ENCODE results near the gene RPL19.
"Not testable (repeated sequence)": the region's sequence is repeated elsewhere in the genome, so short reads cannot be mapped to it uniquely, and the experiment has no call there.

Gene RPL19

GRCh38 chr17:39236450-39236927 is 36.4 kb downstream of the RPL19 start:
- no peak for DNase-seq (ENCODE audit: low read depth, low spot score)
- H3K4me3 ChIP-seq (ENCODE audit: low read length): no peak overlapping the region

GRCh38 chr17:39236981-39237441 is 36.9 kb downstream of the RPL19 start:
- no peak overlapping the region for H3K4me3 ChIP-seq (ENCODE audit: low read length)
- DNase-seq (ENCODE audit: low read depth, low spot score): no peak

DNA sequence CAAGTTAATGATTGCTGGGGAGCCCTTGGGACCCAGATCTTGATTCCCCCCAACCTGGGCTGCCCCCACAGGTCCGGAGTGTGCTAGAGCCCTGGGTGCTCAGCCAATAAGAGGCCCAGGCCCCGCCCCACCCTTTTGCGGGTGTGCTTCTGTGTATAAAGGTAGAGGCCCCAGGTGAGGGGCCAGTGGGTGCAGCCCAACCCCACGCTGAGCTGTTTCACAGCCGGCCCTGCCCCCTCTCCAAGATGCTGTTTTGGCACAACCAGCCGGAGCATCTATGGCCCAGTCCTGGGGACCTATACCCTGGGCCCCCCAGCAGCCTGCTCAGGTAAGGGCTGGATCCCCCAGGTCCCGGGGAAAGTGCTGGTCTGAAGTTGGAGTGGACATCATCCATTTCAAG is 37.5 kb downstream of the RPL19 start:
- no peak overlapping the region for H3K4me3 ChIP-seq (ENCODE audit: low read length)
- no peak for DNase-seq (ENCODE audit: low read depth, low spot score)

DNA sequence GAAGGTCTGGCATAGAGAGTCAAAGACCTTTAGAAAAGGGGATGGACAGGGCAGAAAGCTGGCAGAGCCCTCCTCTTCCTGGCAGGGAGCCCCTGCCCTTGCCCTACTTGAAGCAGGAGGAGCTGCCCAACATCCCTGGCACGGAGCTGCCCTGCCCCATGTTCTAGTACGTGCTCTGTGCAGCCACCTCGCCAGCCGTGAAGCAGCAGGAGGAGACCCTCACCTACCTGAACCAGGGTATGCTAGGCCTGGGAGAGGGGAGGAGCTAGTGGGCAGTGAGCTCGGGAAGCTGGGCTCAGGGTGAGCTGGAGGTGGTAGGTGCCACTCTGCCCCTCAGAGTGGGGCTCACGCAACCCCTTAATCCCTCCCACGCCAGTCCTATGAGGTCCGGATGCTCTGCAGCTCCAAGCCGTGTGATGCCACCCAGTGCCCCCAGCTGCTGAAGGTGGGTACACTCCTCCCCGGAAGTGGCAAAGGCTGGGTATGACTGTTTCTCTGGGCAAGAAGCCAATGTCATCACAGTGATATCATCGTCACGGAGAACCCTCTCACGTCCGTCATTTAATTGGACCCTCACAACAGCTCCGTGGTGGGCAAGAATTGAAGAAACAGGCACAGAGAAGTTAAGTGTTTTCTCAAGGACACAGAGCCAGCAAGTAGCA is 38.4 kb downstream of the RPL19 start:
- peak; percentile 85 for DNase-seq (ENCODE audit: low read depth, low spot score)
- peak overlapping the region; percentile 24 for H3K4me3 ChIP-seq (ENCODE audit: low read length)

DNA sequence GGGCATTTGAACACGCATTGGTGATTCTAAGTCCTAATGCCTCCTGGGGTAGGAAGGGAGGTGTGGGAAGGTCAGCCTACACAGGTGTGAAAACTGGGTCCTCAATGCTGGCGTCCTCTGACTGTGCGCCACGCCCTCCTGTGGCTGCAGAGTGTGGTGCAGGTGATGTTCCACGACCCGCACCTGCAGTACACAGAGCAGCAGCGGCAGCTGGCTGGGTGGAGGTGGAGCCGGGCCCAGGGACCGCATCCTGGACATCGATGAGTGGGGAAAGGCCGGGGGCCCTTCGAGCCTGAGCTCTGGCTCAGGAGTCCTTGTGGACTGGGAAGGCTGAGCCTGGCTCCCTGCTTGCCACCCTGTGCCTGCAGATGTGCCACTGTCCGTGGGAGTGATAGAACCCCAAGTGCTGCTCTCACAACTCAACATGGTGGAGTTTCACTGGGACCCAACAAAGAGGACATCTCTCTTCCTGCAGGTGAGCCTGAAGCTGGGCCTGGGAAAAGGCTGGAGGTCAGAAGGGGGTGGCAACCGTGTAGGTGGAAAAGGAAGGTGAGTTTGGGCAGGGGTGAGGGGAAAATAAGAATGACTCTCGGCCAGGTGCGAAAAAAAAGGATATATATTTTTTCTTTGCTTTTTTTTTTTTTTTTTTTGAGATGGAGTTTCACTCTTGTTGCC is 39.7 kb downstream of the RPL19 start:
- DNase-seq (ENCODE audit: low read depth, low spot score): peak; percentile 65
- H3K4me3 ChIP-seq (ENCODE audit: low read length): no peak overlapping the region

DNA sequence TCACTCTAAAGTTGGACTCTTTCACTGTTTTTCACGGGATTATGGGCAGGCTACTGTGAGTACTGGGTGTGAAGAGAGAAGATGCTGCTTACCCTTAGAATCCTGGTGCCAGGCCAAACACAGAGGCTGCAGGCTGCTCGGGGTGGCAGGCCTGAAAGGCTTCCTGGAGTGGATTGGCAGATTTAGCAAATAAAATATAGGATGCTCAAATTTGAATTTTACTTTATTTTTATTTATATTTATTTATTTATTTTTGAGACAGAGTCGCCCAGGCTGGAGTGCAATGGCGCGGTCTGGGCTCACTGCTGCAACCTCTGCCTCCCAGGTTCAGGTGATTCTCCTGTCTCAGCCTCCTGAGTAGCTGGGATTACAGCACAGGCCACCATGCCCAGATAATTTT is 40.5 kb downstream of the RPL19 start:
- DNase-seq (ENCODE audit: low read depth, low spot score): no peak
- no peak overlapping the region for H3K4me3 ChIP-seq (ENCODE audit: low read length)

GRCh38 chr17:39243155-39243554 is 43.1 kb downstream of the RPL19 start:
- DNase-seq (ENCODE audit: low read depth, low spot score): no peak
- H3K4me3 ChIP-seq (ENCODE audit: low read length): no peak overlapping the region

- H3K4me3 ChIP-seq (ENCODE audit: low read length): no peak overlapping the region
- DNase-seq (ENCODE audit: low read depth, low spot score): peak; percentile 60
Measured at GRCh38 chr17:39244016-39244599, 44.0 kb downstream of the RPL19 start.

DNA sequence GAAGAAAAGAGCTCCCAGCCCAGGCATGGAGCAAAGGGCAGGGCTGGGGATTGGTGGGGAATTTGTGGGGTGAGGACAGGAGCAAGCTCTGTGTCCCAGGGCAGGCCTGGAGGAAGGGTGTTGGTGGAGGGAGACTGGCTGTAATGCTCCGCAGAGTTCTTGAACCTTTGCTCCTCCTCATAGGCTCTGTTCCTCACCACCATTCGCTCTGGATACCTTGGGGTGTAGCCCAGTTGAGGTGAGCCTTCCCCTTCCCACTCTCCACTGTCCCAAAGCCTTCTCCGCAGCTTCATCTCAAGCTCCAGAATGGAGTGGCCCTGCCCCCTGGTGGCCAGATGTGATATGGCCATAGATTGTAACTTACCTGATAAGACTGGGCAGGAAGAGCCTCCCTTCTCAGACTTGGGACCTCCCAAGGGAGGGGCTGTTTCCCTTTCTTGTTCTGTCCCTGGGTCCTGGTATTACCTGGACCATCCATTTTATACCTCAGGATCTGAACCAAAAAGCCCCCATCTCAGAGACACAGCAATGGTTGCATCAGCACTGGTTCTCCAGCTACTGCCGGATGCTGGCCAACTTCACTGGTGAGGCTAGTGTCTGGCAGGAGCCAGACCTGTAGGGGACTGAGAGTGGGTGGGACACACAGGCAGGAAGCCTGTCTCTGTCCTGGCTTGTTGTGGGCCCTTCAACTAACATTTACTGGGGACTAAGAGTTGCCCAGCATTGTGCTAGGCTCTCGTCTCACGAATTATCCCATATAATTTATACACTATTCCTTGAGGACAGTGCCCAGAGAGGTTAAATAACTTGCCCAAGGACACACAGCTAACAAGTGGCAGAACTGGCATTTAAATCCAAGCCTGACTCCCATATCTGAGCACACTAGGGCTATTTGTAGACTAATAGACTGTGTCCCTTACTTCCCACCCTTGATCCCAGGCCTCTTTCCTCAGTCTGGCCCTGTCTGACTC is 44.8 kb downstream of the RPL19 start:
- H3K4me3 ChIP-seq (ENCODE audit: low read length): no peak overlapping the region
- peak; percentile 82 for DNase-seq (ENCODE audit: low read depth, low spot score)

DNA sequence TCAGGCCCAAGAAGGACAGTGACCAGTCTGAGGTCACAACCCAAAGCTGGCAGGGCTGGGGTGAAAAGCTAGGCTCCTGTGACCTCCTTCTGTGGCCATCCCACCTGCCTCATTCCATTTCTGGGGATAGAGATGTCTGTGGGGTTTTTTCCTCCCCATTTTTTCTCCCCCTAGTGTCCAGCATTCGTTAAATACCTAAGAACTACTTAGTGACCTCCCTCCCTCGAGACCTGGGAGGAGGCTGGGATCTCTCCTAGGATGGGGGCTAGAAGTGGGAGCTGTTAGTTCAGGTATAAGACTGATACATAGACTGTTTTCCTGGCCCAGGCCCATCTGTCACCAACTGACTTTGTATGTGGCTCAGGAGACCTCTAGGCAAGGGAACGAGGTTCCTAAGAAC is 46.2 kb downstream of the RPL19 start:
- no peak overlapping the region for H3K4me3 ChIP-seq (ENCODE audit: low read length)
- DNase-seq (ENCODE audit: low read depth, low spot score): no peak

DNA sequence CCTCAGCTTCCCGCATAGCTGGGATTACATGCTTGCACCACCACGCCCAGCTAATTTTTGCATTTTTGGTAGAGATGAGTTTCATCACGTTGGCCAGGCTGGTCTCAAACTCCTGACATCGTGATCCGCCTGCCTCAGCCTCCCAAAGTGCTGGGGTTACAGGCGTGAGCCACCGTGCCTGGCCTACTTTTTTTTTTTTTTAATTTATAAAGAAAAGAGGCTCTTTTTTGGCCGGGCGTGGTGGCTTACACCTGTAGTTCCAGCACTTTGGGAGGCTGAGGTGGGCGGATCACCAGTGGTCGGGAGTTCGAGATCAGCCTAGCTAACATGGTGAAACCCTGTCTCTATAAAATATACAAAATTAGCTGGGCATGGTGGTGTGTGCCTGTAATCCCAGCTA is 50.0 kb downstream of the RPL19 start:
- DNase-seq (ENCODE audit: low read depth, low spot score); H3K4me3 ChIP-seq (ENCODE audit: low read length): not testable (repeated sequence)

GRCh38 chr17:39251997-39252396 is 51.9 kb downstream of the RPL19 start:
- no peak overlapping the region for H3K4me3 ChIP-seq (ENCODE audit: low read length)
- DNase-seq (ENCODE audit: low read depth, low spot score): no peak

DNA sequence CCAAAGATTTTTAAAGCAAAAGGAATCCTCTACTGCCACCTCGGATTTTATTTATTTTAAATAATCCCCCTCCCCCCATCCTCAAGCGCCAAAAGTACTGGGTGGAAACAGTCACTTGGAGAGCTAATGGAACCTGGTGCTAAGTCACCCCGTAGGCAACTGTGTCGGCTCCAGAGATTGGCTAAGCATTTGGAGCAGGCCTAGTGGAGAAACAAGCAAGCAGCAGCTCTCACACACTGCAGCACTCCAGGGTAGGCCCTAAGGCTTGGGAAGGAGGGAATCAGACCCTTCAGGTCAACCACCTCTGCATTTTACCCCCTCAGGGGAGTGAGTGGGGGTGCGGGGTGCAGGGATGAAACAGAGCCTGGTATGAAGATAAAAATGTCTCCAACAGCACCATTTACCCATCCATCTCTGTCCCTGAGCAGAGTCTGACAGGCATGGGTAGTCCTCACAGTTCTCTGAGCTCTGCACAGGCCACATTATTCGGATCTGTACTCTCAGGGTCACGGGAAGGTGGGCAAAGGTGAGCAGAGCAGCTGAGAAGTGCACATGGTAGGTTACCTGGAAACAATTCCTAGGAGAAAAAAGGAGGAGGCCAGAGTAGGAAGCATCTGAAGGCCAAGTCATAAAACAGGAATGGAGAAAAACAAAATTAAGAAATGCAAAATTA is 52.8 kb downstream of the RPL19 start:
- no peak for DNase-seq (ENCODE audit: low read depth, low spot score)
- no peak overlapping the region for H3K4me3 ChIP-seq (ENCODE audit: low read length)

Measured in Jurkat, Clone E6-1 (cell line).